ENCODE measurements around the gene ZBTB16. TPM values are rescaled to one million over a fixed set of nuclear protein-coding genes. Genes with fewer than 3 reads are reported as not detected.

ZBTB16 gene
- total and polyA plus RNA-seq, 2 of the 4 experiments (the other 2 are of a cell fraction) = not detected

DNA sequence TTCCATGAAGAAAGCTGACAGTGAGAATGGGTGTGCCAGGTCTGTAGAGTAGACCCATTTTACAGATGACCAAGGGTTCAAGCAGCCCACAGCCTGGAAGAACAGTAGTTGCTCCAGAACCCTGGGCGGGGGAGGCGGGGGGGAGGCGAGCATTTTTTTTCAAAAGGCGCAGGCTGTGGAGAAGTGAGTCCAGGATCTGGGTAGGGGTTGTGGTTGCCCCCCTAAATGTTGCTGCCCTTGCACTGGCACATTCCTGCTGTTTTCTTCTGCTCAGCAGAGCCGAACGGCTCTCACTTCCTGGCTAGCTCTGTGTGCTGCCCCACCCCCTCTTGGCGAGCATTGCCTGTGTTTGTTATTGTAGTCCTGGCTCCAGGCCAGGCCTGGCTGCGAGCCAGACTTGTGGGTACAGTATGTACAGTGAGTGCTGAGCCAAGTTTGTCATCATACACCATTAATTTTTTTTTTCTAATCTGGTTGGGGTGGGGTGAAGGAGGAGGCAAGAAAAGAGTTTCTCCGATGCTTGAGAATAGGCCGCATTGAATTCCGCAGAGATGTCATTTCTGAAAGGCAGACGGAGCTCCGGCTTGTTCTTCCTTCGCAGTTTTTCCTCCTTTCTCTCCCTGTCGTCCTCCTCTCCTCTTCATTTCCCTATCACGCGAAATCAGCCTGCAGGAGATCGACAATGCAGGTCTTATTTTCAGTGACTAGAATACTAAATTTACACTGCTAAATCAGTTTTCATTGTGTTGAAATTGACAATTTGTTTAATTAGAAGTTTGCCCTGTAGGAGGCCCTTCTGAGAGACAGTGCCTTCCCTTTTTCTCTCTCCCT, 100.5 kb downstream of the ZBTB16 start:
- Histone ChIP-seq H3K4me3 (ENCODE audit: insufficient read depth, low read depth, low read length) (no peak overlapping the region), H3K4me2 (ENCODE audit: low read depth, low read length) (peak overlapping the region; percentile 84), H2BK20ac (ENCODE audit: low read depth, low read length) (no peak overlapping the region), H2AFZ (replicated peaks; ENCODE audit: low read length, poor library complexity) (peak overlapping the region; percentile 4), H3K4ac (ENCODE audit: low read depth, low read length) (no peak overlapping the region), H2BK120ac (ENCODE audit: low read depth, low read length) (no peak overlapping the region), H3K79me1 (ENCODE audit: low read depth in 1 of 2, low read length in 2 of 2) (no peaks in the 10 kb centered on the region), H3K18ac (ENCODE audit: low read depth, low read length) (no peak overlapping the region; the same call in 1 of the 2 replicates), H2AK9ac (replicated peaks; ENCODE audit: low read depth, low read length, poor library complexity) (no peak overlapping the region), H4K8ac (ENCODE audit: low read depth in 2 of 2, low read length in 2 of 2) (no peak overlapping the region), H4K20me1 (ENCODE audit: insufficient read depth, low read length) (no peaks in the 10 kb centered on the region; the same call in 1 of the 2 replicates), H2BK15ac (ENCODE audit: low read depth, low read length) (no peak overlapping the region), H4K5ac (ENCODE audit: low read depth, low read length) (no peak overlapping the region; the same call in 1 of the 2 replicates), H3K27me3 (ENCODE audit: control insufficient read depth, insufficient read depth, low read length) (peaks cover 50% of the 10 kb centered on the region), H4K91ac (ENCODE audit: insufficient read depth, low read depth, low read length) (no peak overlapping the region), H3K9me1 (ENCODE audit: insufficient read depth, low read length) (peaks cover 3% of the 10 kb centered on the region; the same call in 1 of the 2 replicates), H3K36me3 (ENCODE audit: control insufficient read depth, insufficient read depth, low read length) (no peaks in the 10 kb centered on the region), H2BK5ac (ENCODE audit: low read depth, low read length, poor library complexity, severe bottlenecking) (no peak overlapping the region), H3K9ac (ENCODE audit: low read depth, low read length) (no peak overlapping the region), H2AK5ac (ENCODE audit: low read depth, low read length) (no peak overlapping the region), H3K4me1 (ENCODE audit: control insufficient read depth, insufficient read depth, low read length) (peaks cover 16% of the 10 kb centered on the region; the same call in 1 of the 2 replicates), H3K23ac (ENCODE audit: low read depth, low read length) (no peak overlapping the region), H3K56ac (ENCODE audit: extremely low read depth, insufficient read depth, low read length) (no peak overlapping the region), H3K9me3 (ENCODE audit: control insufficient read depth, insufficient read depth, low read length) (no peaks in the 10 kb centered on the region), H3K27ac (ENCODE audit: insufficient read depth, low read length) (peak overlapping the region; percentile 31; the same call in 1 of the 2 replicates), H3K14ac (replicated peaks; ENCODE audit: low read depth, low read length) (no peak overlapping the region)
- ATAC-seq (ENCODE audit: low read depth) (peak; percentile 73), DNase-seq (peak; percentile 90)
- no peak for TF ChIP-seq BHLHE40 (IDR thresholded peaks at IDR 0.05; ENCODE audit: low read depth, low read length)
- no peak for TF ChIP-seq MAFK (IDR thresholded peaks at IDR 0.05; ENCODE audit: low read depth, low read length)
- peak; percentile 57; the same call in 1 of the 2 replicates for TF ChIP-seq MAZ (IDR thresholded peaks at IDR 0.05; ENCODE audit: borderline replicate concordance, low read depth, low read length)
- no peak for TF ChIP-seq RCOR1 (IDR thresholded peaks at IDR 0.05; ENCODE audit: insufficient replicate concordance, low read length)
- ChIA-PET POLR2A (ENCODE audit: unreplicated experiment) (no interaction called here), CTCF (no interaction called here)
- WGBS, 2 experiments (ENCODE audit: extremely low coverage in 2 of 2, insufficient read length in 1 of 2) = no CpG with 5 or more reads among the region's 18 CpGs
- in situ Hi-C loops (cut with MboI; ENCODE audit: low sequenced_read_pairs) = no loop called here
- no TSS peak for BruUV-seq (replicated peaks)
- intact Hi-C loops (cut with micrococcal nuclease) = loop anchor here (1.0 to 10.0 kb wide), 4 partner anchors 38 to 285 kb away; partner anchors contain the start of gene USP28
- dilution Hi-C loops (cut with HindIII; ENCODE audit: low sequenced_read_pairs, unreplicated experiment) = no loop called here

All from IMR-90 (cell line).